ENCODE results near the gene TMEM270.

GRCh38 chr7:73903321-73904218, 42.6 kb downstream of the TMEM270 start:
- TF ChIP-seq RARB (CRISPR knock-in tag; IDR thresholded peaks at IDR 0.05) (no peak), NFE2L2 (conservative IDR thresholded peaks at IDR 0.05; ENCODE audit: low read length) (no peak), CTCF (IDR thresholded peaks at IDR 0.05) (no peak), RAD21 (conservative IDR thresholded peaks at IDR 0.05 in 1 of 2, IDR thresholded peaks at IDR 0.05 in 1 of 2) (no peak), ESRRA (IDR thresholded peaks at IDR 0.05; ENCODE audit: borderline replicate concordance, low read length) (no peak), USF2 (IDR thresholded peaks at IDR 0.05) (no peak), POLR2A (IDR thresholded peaks at IDR 0.05; ENCODE audit: low read length) (no peak), HOXA7 (CRISPR knock-in tag; IDR thresholded peaks at IDR 0.05) (no peak), MAFK (IDR thresholded peaks at IDR 0.05; ENCODE audit: partially characterized antibody) (no peak), CEBPB (IDR thresholded peaks at IDR 0.05) (no peak), NPAS2 (CRISPR knock-in tag; IDR thresholded peaks at IDR 0.05; ENCODE audit: borderline replicate concordance) (no peak), BCL3 (IDR thresholded peaks at IDR 0.05) (no peak), SMC3 (IDR thresholded peaks at IDR 0.05) (no peak)
